Esophagus muscularis mucosa (tissue), 3 donors: Measurements from ENCODE around the gene VCL.

Experiments used
- CTCF ChIP-seq, 3 experiments: fragments of 200-600 bp in 2 of 3; fragments of 450-650 bp in 1 of 3; sonication (generic) in 2 of 3; IDR thresholded peaks; one replicate each; pipeline ENCODE4 v1.5.1; 2017 to 2019; ENCODE audit warnings: antibody characterized with exemption in 3 of 3, mild to moderate bottlenecking in 2 of 3, moderate library complexity in 1 of 3
- POLR2A ChIP-seq: fragments of 450-650 bp; IDR thresholded peaks from one replicate; pipeline ENCODE4 v1.6.1; 2017; ENCODE audit warnings: antibody characterized with exemption, moderate library complexity, mild to moderate bottlenecking, low read depth
- POLR2AphosphoS5 ChIP-seq, 2 donors: sonication (generic); formaldehyde crosslinking; IDR thresholded peaks; one replicate each; pipeline ENCODE4 v1.6.1; 2017; ENCODE audit warnings: antibody characterized with exemption in 2 of 2

GRCh38 chr10:74099420-74099819 is 101.5 kb downstream of the VCL start:
- TF ChIP-seq CTCF (IDR thresholded peaks at IDR 0.05) (no peak), POLR2A (no peak), POLR2AphosphoS5 (IDR thresholded peaks at IDR 0.05) (no peak)
